Measurements from ENCODE around the gene ALOX5AP.

GRCh38 chr13:30755678-30756077 is 20.3 kb downstream of the ALOX5AP start:
- no peak for TF ChIP-seq POLR2A (IDR thresholded peaks at IDR 0.05)
- TF ChIP-seq, protein P1, sequence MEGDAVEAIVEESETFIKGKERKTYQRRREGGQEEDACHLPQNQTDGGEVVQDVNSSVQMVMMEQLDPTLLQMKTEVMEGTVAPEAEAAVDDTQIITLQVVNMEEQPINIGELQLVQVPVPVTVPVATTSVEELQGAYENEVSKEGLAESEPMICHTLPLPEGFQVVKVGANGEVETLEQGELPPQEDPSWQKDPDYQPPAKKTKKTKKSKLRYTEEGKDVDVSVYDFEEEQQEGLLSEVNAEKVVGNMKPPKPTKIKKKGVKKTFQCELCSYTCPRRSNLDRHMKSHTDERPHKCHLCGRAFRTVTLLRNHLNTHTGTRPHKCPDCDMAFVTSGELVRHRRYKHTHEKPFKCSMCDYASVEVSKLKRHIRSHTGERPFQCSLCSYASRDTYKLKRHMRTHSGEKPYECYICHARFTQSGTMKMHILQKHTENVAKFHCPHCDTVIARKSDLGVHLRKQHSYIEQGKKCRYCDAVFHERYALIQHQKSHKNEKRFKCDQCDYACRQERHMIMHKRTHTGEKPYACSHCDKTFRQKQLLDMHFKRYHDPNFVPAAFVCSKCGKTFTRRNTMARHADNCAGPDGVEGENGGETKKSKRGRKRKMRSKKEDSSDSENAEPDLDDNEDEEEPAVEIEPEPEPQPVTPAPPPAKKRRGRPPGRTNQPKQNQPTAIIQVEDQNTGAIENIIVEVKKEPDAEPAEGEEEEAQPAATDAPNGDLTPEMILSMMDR (IDR thresholded peaks at IDR 0.05) = no peak

Measured in right lobe of liver (tissue), 4 donors.